GM03348 (cell line): ENCODE data around the gene MRPS24.
"Not testable (repeated sequence)": the region's sequence is repeated elsewhere in the genome, so short reads cannot be mapped to it uniquely, and the experiment has no call there.

Experiments used
- DNase-seq: peaks from one replicate; pipeline ENCODE4 v3.0.0; 2012; ENCODE audit warnings: low spot score

The MRPS24 gene

GRCh38 chr7:43838201-43838658 is 31.1 kb downstream of the MRPS24 start:
- no peak for DNase-seq

- no peak for DNase-seq
Observed at GRCh38 chr7:43834463-43835251, 34.7 kb downstream of the MRPS24 start.

- not testable (repeated sequence) for DNase-seq
Observed at GRCh38 chr7:43830917-43831316, 38.4 kb downstream of the MRPS24 start.

- DNase-seq = no peak
Observed at GRCh38 chr7:43825391-43825808, 43.9 kb downstream of the MRPS24 start.

- no peak for DNase-seq
Observed at GRCh38 chr7:43824963-43825362, 44.4 kb downstream of the MRPS24 start.

- not testable (repeated sequence) for DNase-seq
Observed at GRCh38 chr7:43824513-43824912, 44.8 kb downstream of the MRPS24 start.

GRCh38 chr7:43823941-43824340 is 45.4 kb downstream of the MRPS24 start:
- DNase-seq = no peak

- DNase-seq = not testable (repeated sequence)
Observed at GRCh38 chr7:43823425-43823824, 45.9 kb downstream of the MRPS24 start.
